GM12892 (cell line): ENCODE results near the gene IRGQ.

Experiments
- POLR2A ChIP-seq: IDR thresholded peaks from 2 replicates; pipeline ENCODE4 v1.6.1; 2011; ENCODE audit warnings: low read depth, low read length, control low read depth
- TAF1 ChIP-seq: IDR thresholded peaks from 2 replicates; pipeline ENCODE4 v1.6.1; 2011; ENCODE audit warnings: low read depth, mild to moderate bottlenecking, control low read depth, low read length, borderline replicate concordance

DNA sequence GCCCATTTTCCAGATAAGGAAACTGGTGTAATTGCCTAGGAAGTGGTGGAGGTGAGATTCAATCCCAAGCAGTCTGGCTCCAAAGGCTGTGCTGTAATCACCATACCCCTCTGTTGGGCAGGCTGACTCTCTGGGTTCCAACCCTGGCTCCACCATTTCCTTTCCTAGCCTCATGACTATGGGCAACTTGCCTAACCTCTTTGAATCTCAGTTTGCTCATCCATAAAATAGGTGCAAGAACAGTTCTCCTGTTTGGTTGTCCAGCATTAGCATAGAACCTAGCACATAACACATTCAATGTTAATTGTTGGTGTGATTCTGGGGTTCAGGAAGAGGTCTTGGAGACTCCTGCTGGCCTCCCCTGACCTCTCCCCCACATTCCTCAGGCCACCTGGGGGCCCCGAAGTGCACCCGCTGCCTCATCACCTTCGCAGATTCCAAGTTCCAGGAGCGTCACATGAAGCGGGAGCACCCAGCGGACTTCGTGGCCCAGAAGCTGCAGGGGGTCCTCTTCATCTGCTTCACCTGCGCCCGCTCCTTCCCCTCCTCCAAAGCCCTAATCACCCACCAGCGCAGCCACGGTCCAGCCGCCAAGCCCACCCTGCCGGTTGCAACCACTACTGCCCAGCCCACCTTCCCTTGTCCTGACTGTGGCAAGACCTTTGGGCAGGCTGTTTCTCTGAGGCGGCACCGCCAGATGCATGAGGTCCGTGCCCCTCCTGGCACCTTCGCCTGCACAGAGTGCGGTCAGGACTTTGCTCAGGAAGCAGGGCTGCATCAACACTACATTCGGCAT, 2.7 kb upstream of the IRGQ start:
- no peak for TF ChIP-seq POLR2A
- no peak for TF ChIP-seq TAF1
